Measurements from ENCODE around the gene TSPAN9. TPM values are rescaled to one million over a fixed set of nuclear protein-coding genes. Genes with fewer than 3 reads are reported as not detected.

TSPAN9 gene
- total and polyA plus RNA-seq, 10 of the 15 experiments (the other 5 are each of a cell fraction or from before 2014, with no cell fraction given): 0.03 to 1.0 (median 0.12) TPM; not detected in 5

DNA sequence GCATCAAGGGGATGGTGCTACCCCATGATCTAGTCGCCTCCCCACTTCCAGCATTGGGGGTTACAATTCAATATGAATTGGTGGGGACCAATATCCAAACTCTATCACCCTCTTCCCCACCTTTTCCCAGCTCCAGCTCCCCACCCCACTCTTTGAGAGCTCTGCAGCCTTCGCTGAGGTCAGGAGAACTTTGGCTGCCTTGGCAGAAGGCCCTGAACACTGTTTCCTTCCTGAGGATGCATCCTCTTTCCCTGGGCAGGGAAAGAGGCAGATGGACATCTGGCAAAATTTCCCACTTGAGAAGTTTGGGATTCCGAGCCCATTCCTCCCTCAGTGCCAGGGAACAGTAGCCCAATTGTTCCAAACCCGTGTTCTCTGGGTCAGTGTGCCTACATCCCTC lies 169.1 kb downstream of the TSPAN9 start (continued):
- no peak for TF ChIP-seq PRDM15 (CRISPR knock-in tag; IDR thresholded peaks at IDR 0.05)

DNA sequence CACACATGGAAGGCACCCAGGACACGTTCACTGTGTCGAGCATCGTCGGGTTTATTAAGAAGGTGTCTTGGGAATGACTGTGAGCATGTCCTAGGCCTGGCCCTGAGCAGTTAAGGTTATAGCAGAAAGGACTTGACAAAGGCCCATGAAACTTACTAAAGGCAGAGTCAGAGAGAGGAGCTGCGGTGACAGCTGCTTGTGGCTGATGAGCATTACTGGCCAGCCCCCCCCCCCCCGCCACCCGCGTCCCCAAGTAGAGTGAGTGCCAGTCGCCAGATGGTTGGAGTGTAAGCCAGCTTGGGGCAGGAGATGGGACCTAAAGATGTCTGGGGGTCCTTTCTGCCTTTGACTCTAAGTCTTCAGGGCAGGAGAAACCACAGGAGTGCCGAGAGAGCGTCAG lies 169.9 kb downstream of the TSPAN9 start:
- RAD21 ChIA-PET (ENCODE audit: unreplicated experiment): no interaction called here
- no peak overlapping the region for H3K4me2 ChIP-seq (ENCODE audit: control insufficient read depth, insufficient read depth)
- no peak overlapping the region for H3K9ac ChIP-seq (ENCODE audit: control insufficient read depth, insufficient read depth, low read length)
- WGBS (ENCODE audit: insufficient coverage, insufficient replicate concordance, low lambda C conversion rate, missing lambda C conversion rate): 53% methylated on average over 8 of the region's 11 CpGs
- no peak for DNase-seq (ENCODE audit: low read depth, low spot score)
- H3K9me3 ChIP-seq (replicated peaks; ENCODE audit: control insufficient read depth, insufficient read depth, low read length): no peaks in the 10 kb centered on the region
- intact Hi-C loops (cut with micrococcal nuclease; ENCODE audit: unreplicated experiment) (no loop called here), in situ Hi-C loops (cut with MboI) (no loop called here)
- no peak for ATAC-seq
- H3K4me3 ChIP-seq: no peak overlapping the region
- H3K4me1 ChIP-seq (ENCODE audit: control insufficient read depth, insufficient read depth, low read length): peaks cover 8% of the 10 kb centered on the region
- no peaks in the 10 kb centered on the region; a peak in 1 of 4 replicates for H3K27me3 ChIP-seq (replicated peaks in 1 of 2; ENCODE audit: control insufficient read depth in 2 of 2, insufficient read depth in 2 of 2, low read length in 1 of 2)
- BruUV-seq (replicated peaks): no TSS peak
- no peaks in the 10 kb centered on the region for H3K79me2 ChIP-seq (ENCODE audit: control insufficient read depth, insufficient read depth, low read length)
- FAIRE-seq: no peak
- TF ChIP-seq SMAD5 (IDR thresholded peaks at IDR 0.05; ENCODE audit: low read depth) (no peak), WRNIP1 (IDR thresholded peaks at IDR 0.05; ENCODE audit: borderline replicate concordance, low read depth, low read length) (no peak), KLF5 (IDR thresholded peaks at IDR 0.05; ENCODE audit: partially characterized antibody) (no peak), IKZF1 (conservative IDR thresholded peaks at IDR 0.05) (no peak), CBX3 (IDR thresholded peaks at IDR 0.05; ENCODE audit: borderline replicate concordance, low read depth) (no peak)
- SMC1A ChIA-PET (ENCODE audit: uncharacterized antibody, unreplicated experiment): no interaction called here
- CTCF ChIA-PET: no interaction called here
- POLR2A ChIA-PET: no interaction called here
- no peak overlapping the region for H2AFZ ChIP-seq (ENCODE audit: control insufficient read depth, low read depth, low read length)
- H4K20me1 ChIP-seq (ENCODE audit: control insufficient read depth, insufficient read depth): no peaks in the 10 kb centered on the region
- H3K27ac ChIP-seq (ENCODE audit: control insufficient read depth, insufficient read depth): no peak overlapping the region
- no peaks in the 10 kb centered on the region for H3K36me3 ChIP-seq (ENCODE audit: control insufficient read depth in 2 of 2, insufficient read depth in 2 of 2, low read length in 1 of 2)
